Tibial nerve (tissue), 4 donors: ENCODE results near the gene SPATA6L. TPM values are rescaled to one million over a fixed set of nuclear protein-coding genes. Genes with fewer than 3 reads are reported as not detected.
A peak's percentile ranks its signal among the peaks of the same experiment; 100 is the strongest.

ENCODE experiments used
- DNase-seq, 2 donors: peaks; one replicate each; pipeline ENCODE4 v3.0.0-alpha.2; 2019; ENCODE audit warnings: low spot score in 2 of 2
- H3K27ac ChIP-seq, 4 donors: fragments of 200-600 bp; sonication (generic) in 3 of 4; one replicate each; pipeline ENCODE4 v1.5.1; 2017 to 2019; ENCODE audit warnings: mild to moderate bottlenecking in 1 of 4
- H3K27me3 ChIP-seq, 2 donors: fragments of 200-600 bp; sonication (generic) in 1 of 2; one replicate each; pipeline versions ENCODE4 v1.5.1 to v1.6.0; 2017 to 2019
- H3K36me3 ChIP-seq, 3 donors: fragments of 200-600 bp; sonication (generic); one replicate each; pipeline ENCODE4 v1.5.1; 2018 to 2019
- H3K4me1 ChIP-seq, 4 donors: fragments of 200-600 bp; sonication (generic) in 3 of 4; one replicate each; pipeline ENCODE4 v1.5.1; 2017 to 2019
- H3K4me3 ChIP-seq, 4 donors: fragments of 200-600 bp; sonication (generic) in 3 of 4; one replicate each; pipeline ENCODE4 v1.5.1; 2017 to 2019; ENCODE audit warnings: mild to moderate bottlenecking in 1 of 4, moderate library complexity in 1 of 4
- H3K9me3 ChIP-seq, 4 donors: fragments of 200-600 bp; sonication (generic) in 3 of 4; one replicate each; pipeline ENCODE4 v1.5.1; 2017 to 2019
- EP300 ChIP-seq, 2 donors: sonication (generic); formaldehyde crosslinking; IDR thresholded peaks; one replicate each; pipeline ENCODE4 v1.6.1; 2017; ENCODE audit warnings: antibody characterized with exemption in 2 of 2, mild to moderate bottlenecking in 1 of 2
- POLR2A ChIP-seq, 2 donors: fragments of 450-650 bp; IDR thresholded peaks; one replicate each; pipeline ENCODE4 v1.6.1; 2017; ENCODE audit warnings: antibody characterized with exemption in 2 of 2, mild to moderate bottlenecking in 2 of 2, moderate library complexity in 2 of 2
- WGBS, 2 donors: methylation state at CpG; one replicate each; pipeline ENCODE4 v1.1.5; 2018; 5-methylcytosine and 5-hydroxymethylcytosine counted together
- total RNA-seq, 4 donors: library from RNA; depleted of rRNA; stranded (reverse); fragments of >200 nt; gene quantifications; one replicate each; pipeline ENCODE4 v1.1.0, GENCODE V29; 2016
- TF ChIP-seq, protein P1 (sequence below), 5 experiments: fragments of 200-600 bp in 3 of 5; fragments of 450-650 bp in 2 of 5; sonication (generic) in 3 of 5; IDR thresholded peaks; one replicate each; pipeline ENCODE4 v1.5.1; 2016 to 2019; ENCODE audit warnings: antibody characterized with exemption in 5 of 5, mild to moderate bottlenecking in 3 of 5, moderate library complexity in 2 of 5

The SPATA6L gene
- total RNA-seq, 4 donors from 2014 or later: 1.3 to 5.4 (median 3.8) TPM

DNA sequence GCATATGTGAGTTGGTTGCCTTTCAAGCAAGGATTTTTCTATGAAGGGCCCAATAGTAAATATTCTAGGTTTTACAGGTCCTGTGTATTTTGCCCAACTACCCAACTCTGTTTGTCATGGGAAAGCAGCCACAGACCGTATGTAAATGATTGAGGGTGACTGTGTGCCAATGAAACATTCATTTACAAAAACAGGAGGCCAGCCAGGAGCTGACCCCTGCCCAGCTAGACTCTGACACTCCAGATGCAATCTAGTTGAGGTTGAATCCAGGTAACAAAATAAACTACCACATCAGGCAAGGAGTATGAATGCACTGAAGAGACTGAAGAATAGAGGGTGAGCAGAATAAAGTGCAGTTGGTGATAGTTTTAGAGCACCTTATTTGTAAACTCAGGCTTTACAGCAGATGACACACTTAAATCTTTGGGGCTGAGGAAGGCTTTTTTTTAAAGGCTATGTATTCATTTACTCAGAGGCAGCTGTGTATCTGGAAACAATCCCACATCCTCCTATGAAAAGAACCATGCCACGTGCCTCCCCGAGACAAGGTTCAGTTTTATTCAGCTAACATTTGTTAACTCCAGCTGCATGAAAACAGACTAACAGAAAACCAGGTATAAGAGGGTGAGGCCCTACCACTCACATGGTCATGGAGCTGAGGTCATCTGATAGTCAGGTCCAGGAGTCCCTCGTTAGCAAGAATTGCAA lies 115.3 kb downstream of the SPATA6L start:
- Histone ChIP-seq H3K27ac (no peak overlapping the region), H3K36me3 (no peaks in the 10 kb centered on the region), H3K9me3 (no peaks in the 10 kb centered on the region), H3K27me3 (no peaks in the 10 kb centered on the region), H3K4me1 (peaks cover 0 to 16% (median 0%) of the 10 kb centered on the region in 4 donors), H3K4me3 (no peak overlapping the region)
- WGBS, 2 donors: 58 to 73% methylated on average over 4 of the region's 4 CpGs
- TF ChIP-seq POLR2A (IDR thresholded peaks at IDR 0.05) (no peak), EP300 (IDR thresholded peaks at IDR 0.05) (no peak)
- TF ChIP-seq, protein P1, sequence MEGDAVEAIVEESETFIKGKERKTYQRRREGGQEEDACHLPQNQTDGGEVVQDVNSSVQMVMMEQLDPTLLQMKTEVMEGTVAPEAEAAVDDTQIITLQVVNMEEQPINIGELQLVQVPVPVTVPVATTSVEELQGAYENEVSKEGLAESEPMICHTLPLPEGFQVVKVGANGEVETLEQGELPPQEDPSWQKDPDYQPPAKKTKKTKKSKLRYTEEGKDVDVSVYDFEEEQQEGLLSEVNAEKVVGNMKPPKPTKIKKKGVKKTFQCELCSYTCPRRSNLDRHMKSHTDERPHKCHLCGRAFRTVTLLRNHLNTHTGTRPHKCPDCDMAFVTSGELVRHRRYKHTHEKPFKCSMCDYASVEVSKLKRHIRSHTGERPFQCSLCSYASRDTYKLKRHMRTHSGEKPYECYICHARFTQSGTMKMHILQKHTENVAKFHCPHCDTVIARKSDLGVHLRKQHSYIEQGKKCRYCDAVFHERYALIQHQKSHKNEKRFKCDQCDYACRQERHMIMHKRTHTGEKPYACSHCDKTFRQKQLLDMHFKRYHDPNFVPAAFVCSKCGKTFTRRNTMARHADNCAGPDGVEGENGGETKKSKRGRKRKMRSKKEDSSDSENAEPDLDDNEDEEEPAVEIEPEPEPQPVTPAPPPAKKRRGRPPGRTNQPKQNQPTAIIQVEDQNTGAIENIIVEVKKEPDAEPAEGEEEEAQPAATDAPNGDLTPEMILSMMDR (IDR thresholded peaks at IDR 0.05): no peak
- no peak for DNase-seq

DNA sequence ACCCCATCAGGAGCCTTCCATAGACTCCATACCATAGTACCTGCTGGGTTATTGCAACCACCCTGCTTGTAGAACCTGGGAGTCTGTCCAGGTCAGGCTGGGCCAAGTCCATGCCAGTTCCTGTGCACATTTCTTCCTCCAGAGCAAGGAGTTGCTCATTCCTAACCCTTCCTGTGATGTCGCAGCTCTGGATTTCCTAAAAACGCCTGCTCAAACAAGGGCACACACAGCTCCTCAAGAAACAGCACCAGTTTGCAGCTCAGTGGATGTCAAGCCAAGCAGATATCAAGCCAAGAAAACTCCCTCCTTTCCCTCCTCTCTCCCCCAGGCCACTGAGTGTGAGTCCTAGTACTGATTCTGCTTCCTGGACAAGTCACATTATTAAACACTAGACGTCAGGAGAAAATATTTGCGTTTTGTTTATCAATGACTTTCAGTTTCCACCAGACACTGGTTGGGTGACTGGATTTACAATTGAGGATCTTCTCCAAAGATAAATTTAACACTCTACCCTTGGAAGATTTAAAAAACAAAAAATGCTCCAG lies 116.5 kb downstream of the SPATA6L start:
- Histone ChIP-seq H3K4me3 (no peak overlapping the region), H3K27ac (peak overlapping the region in 1 of 4 donors; percentile 4), H3K4me1 (peaks cover 0 to 13% (median 0%) of the 10 kb centered on the region in 4 donors), H3K27me3 (no peaks in the 10 kb centered on the region), H3K36me3 (no peaks in the 10 kb centered on the region), H3K9me3 (no peaks in the 10 kb centered on the region)
- TF ChIP-seq EP300 (IDR thresholded peaks at IDR 0.05) (no peak), POLR2A (IDR thresholded peaks at IDR 0.05) (no peak)
- TF ChIP-seq, protein P1 (IDR thresholded peaks at IDR 0.05): no peak
- no peak for DNase-seq
- WGBS, 2 donors: 65 to 67% methylated on average over 4 of the region's 4 CpGs

DNA sequence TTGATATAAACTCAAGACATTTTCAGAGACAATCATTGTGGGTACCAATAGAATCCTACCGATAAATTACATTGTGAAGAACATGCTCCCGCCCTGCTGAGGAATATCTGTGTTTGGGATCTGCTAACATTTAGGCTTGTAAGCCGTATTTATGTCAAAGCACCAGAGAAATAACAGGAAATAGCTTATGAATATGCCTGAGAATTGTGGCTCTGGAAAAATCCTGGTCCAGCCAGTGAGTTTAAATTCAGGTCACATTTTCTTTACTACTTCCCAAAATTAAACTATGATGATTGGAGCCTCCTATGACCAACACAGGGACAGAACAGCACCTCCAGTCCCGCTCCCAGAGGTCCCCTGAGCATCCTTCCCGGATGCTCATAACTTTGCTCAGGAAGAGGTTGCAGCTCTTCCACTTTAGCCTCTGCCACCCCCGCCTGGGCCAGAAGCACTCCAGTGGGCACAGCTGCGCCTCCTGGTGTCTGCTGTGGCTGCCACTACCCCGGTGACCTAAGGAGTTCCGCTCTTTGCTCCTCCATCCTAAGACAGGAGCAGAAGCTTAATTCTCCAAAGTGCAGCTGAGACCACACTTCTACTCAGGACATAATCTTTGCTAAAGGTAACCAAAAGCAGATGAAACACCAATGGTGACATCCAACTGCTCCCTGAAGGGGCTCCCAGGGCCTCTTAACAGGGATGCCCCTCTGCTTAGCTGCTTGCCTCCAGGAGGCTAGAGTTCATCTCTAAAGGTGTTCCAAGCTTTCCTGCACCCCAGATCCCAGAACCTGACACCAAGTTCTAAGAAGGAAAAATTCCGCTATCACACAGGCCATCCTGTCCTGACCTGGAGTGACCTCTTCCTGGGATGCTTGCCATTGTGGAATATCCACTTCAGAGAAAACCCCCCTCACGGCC lies 117.2 kb downstream of the SPATA6L start:
- TF ChIP-seq, protein P1 (IDR thresholded peaks at IDR 0.05): no peak
- TF ChIP-seq EP300 (IDR thresholded peaks at IDR 0.05): no peak
- TF ChIP-seq POLR2A (IDR thresholded peaks at IDR 0.05): no peak
- DNase-seq: no peak
- peak overlapping the region in 1 of 4 donors; percentile 4 for H3K27ac ChIP-seq
- H3K9me3 ChIP-seq: no peaks in the 10 kb centered on the region
- H3K27me3 ChIP-seq: no peaks in the 10 kb centered on the region
- peaks cover 0 to 8% (median 0%) of the 10 kb centered on the region in 4 donors for H3K4me1 ChIP-seq
- H3K4me3 ChIP-seq: no peak overlapping the region
- no peaks in the 10 kb centered on the region for H3K36me3 ChIP-seq
- 72 to 73% methylated on average over 11 of the region's 11 CpGs for WGBS, 2 donors

Other genes starting within 250 kb of the SPATA6L start
- 10 to 100 TPM in 1 of 4 donors, 1 to 10 TPM in 3; 4.0 to 16.8 (median 6.7) TPM for gene SLC1A1, start 176.0 kb downstream of the SPATA6L start, total RNA-seq
- gene PLPP6, start 4.2 kb downstream of the SPATA6L start, total RNA-seq: 1 to 10 TPM; 4.2 to 8.0 (median 5.6) TPM
- gene CDC37L1, start 13.1 kb upstream of the SPATA6L start, total RNA-seq: 10 to 100 TPM; 28.5 to 48.9 (median 38.0) TPM
- gene AK3, start 74.7 kb upstream of the SPATA6L start, total RNA-seq: 10 to 100 TPM; 70.2 to 97.5 (median 93.4) TPM
- 10 to 100 TPM; 54.8 to 85.3 (median 64.0) TPM for gene RCL1, start 126.5 kb upstream of the SPATA6L start, total RNA-seq